Suprapubic skin (tissue), 4 donors: Measurements from ENCODE around the gene EIF4A3. TPM values are rescaled to one million over a fixed set of nuclear protein-coding genes. Genes with fewer than 3 reads are reported as not detected.

Experiments used
- DNase-seq, 2 donors: peaks; one replicate each; pipeline ENCODE4 v3.0.0-alpha.2; 2019; ENCODE audit warnings: low spot score in 2 of 2
- H3K27ac ChIP-seq: fragments of 200-600 bp; sonication (generic); one replicate; pipeline ENCODE4 v1.5.1; 2019
- H3K27me3 ChIP-seq: fragments of 200-600 bp; sonication (generic); one replicate; pipeline ENCODE4 v1.5.1; 2019
- H3K36me3 ChIP-seq: fragments of 200-600 bp; sonication (generic); one replicate; pipeline ENCODE4 v1.5.1; 2019
- H3K4me1 ChIP-seq: fragments of 200-600 bp; sonication (generic); one replicate; pipeline ENCODE4 v1.5.1; 2019
- H3K4me3 ChIP-seq: fragments of 200-600 bp; sonication (generic); one replicate; pipeline ENCODE4 v1.5.1; 2019; ENCODE audit warnings: mild to moderate bottlenecking
- H3K9me3 ChIP-seq: fragments of 200-600 bp; sonication (generic); one replicate; pipeline ENCODE4 v1.5.1; 2019
- CTCF ChIP-seq, 2 donors: fragments of 200-600 bp in 1 of 2; fragments of 450-650 bp in 1 of 2; sonication (generic) in 1 of 2; IDR thresholded peaks; one replicate each; pipeline ENCODE4 v1.5.1; 2016 to 2019; ENCODE audit warnings: antibody characterized with exemption in 2 of 2, mild to moderate bottlenecking in 1 of 2, moderate library complexity in 1 of 2
- EP300 ChIP-seq: sonication (generic); formaldehyde crosslinking; IDR thresholded peaks from one replicate; pipeline ENCODE4 v1.6.1; 2017; ENCODE audit warnings: antibody characterized with exemption
- POLR2A ChIP-seq, 2 donors: fragments of 450-650 bp; IDR thresholded peaks; one replicate each; pipeline ENCODE4 v1.6.1; 2017; ENCODE audit warnings: antibody characterized with exemption in 2 of 2, mild to moderate bottlenecking in 2 of 2, moderate library complexity in 2 of 2
- POLR2AphosphoS5 ChIP-seq, 3 donors: sonication (generic); formaldehyde crosslinking; IDR thresholded peaks; one replicate each; pipeline ENCODE4 v1.6.1; 2017; ENCODE audit warnings: antibody characterized with exemption in 3 of 3
- WGBS: methylation state at CpG from one replicate; pipeline ENCODE4 v1.1.5; 2018; 5-methylcytosine and 5-hydroxymethylcytosine counted together
- total RNA-seq, 4 donors: library from RNA; depleted of rRNA; stranded (reverse); fragments of >200 nt; gene quantifications; one replicate each; pipeline ENCODE4 v1.1.0, GENCODE V29; 2016

Gene EIF4A3
- total RNA-seq, 4 donors from 2014 or later: 59.8 to 69.2 (median 65.7) TPM

DNA sequence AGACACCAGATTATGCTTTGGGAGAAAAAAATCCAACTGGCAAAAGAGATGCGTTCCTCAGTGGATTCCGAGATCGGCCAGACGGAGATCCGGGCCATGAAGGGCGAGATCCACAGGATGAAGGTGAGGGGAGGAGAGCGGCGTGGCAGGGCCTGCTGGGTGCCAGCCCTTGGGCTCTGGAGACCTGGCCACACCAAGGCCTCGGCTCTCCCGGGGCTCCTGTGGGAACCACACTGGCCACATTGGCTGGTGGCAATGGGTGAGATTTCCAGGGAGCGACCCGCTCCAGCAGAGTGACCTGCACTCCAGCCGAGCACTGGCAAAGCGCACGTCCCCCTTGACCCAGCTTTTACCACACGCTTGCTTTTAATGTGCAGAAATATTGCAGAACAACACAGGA is 57.2 kb downstream of the EIF4A3 start:
- Histone ChIP-seq H3K27ac (no peak overlapping the region), H3K4me3 (no peak overlapping the region), H3K4me1 (no peaks in the 10 kb centered on the region), H3K36me3 (no peaks in the 10 kb centered on the region), H3K27me3 (no peaks in the 10 kb centered on the region), H3K9me3 (no peaks in the 10 kb centered on the region)
- TF ChIP-seq EP300 (no peak), POLR2AphosphoS5 (IDR thresholded peaks at IDR 0.05) (no peak), POLR2A (IDR thresholded peaks at IDR 0.05) (no peak), CTCF (IDR thresholded peaks at IDR 0.05) (no peak)
- 97% methylated on average over 16 of the region's 16 CpGs for WGBS
- no peak for DNase-seq

DNA sequence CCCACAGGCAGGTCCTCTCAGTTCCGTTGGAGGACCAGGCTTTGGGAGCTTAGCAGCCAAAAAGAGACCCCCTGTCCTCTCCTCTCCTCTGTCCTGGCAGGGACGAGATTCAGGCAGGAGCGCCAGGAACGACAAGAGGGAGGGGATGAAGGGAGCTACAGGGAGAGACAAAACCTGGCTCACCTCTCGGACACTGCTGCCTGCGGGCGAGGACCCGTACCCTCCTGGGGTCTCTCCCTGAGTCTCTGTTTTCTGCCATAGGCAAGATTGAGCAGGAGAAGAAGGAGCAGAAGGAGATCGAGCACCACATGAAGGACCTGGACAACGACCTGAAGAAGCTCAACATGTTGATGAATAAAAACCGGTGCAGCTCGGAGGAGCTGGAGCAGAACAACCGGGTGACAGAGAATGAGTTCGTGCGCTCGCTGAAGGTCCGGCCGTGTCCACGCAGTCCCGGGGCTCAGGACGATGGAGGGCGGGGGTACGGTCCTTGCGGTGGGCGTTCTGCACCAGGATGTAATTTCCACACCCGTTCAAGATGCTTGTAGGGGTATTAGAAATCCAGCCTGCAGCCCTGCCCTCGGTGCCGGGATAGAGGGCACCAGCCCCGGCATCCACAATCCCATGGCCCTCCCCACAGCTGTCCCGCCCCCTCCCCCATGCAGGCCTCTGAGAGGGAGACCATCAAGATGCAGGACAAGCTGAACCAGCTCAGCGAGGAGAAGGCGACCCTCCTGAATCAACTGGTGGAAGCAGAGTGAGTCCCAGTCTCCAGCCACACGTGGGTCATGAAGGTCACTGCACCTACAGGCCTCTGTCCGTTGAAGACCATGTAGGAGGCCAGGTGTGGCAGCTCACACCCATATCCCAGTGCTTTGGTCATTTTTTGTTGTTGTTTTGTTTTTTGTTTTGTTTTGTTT is 59.3 kb downstream of the EIF4A3 start:
- 87% methylated on average over 28 of the region's 34 CpGs for WGBS
- TF ChIP-seq POLR2A (IDR thresholded peaks at IDR 0.05): no peak
- TF ChIP-seq CTCF (IDR thresholded peaks at IDR 0.05): no peak
- TF ChIP-seq EP300: no peak
- no peak for TF ChIP-seq POLR2AphosphoS5 (IDR thresholded peaks at IDR 0.05)
- Histone ChIP-seq H3K36me3 (no peaks in the 10 kb centered on the region), H3K4me3 (no peak overlapping the region), H3K9me3 (no peaks in the 10 kb centered on the region), H3K4me1 (peaks cover under 1% of the 10 kb centered on the region), H3K27me3 (no peaks in the 10 kb centered on the region), H3K27ac (no peak overlapping the region)
- DNase-seq: no peak

- H3K36me3 ChIP-seq: no peaks in the 10 kb centered on the region
- WGBS: 88% methylated on average over 8 of the region's 11 CpGs
- no peak for DNase-seq
- no peaks in the 10 kb centered on the region for H3K27me3 ChIP-seq
- no peaks in the 10 kb centered on the region for H3K9me3 ChIP-seq
- H3K27ac ChIP-seq: no peak overlapping the region
- peaks cover 4% of the 10 kb centered on the region for H3K4me1 ChIP-seq
- TF ChIP-seq CTCF (IDR thresholded peaks at IDR 0.05) (no peak), EP300 (no peak), POLR2AphosphoS5 (IDR thresholded peaks at IDR 0.05) (no peak), POLR2A (IDR thresholded peaks at IDR 0.05) (no peak)
- H3K4me3 ChIP-seq: no peak overlapping the region
Measured at GRCh38 chr17:80086616-80087015, 60.3 kb downstream of the EIF4A3 start.

DNA sequence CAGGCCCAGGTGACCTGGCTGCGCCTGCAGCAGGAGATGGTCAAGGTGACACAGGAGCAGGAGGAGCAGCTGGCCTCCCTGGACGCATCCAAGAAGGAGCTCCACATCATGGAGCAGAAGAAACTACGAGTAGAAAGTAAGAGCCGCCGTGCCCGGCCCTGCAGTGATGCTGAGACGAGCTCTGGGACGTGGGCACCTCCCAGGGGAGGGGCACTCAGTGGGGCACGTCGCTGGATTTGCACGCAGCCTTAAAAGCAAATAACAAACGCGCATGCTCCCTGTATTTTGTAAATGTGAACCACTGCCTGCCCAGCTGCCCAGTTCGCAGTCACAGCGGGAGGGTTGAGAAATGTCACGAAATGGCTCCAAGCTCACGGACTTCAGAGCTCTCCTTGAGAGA is 60.8 kb downstream of the EIF4A3 start:
- Histone ChIP-seq H3K27ac (no peak overlapping the region), H3K9me3 (no peaks in the 10 kb centered on the region), H3K4me1 (peaks cover 4% of the 10 kb centered on the region), H3K27me3 (no peaks in the 10 kb centered on the region), H3K4me3 (no peak overlapping the region), H3K36me3 (no peaks in the 10 kb centered on the region)
- DNase-seq: no peak
- no peak for TF ChIP-seq EP300
- no peak for TF ChIP-seq CTCF (IDR thresholded peaks at IDR 0.05)
- TF ChIP-seq POLR2A (IDR thresholded peaks at IDR 0.05): no peak
- no peak for TF ChIP-seq POLR2AphosphoS5 (IDR thresholded peaks at IDR 0.05)
- WGBS: 93% methylated on average over 11 of the region's 17 CpGs

DNA sequence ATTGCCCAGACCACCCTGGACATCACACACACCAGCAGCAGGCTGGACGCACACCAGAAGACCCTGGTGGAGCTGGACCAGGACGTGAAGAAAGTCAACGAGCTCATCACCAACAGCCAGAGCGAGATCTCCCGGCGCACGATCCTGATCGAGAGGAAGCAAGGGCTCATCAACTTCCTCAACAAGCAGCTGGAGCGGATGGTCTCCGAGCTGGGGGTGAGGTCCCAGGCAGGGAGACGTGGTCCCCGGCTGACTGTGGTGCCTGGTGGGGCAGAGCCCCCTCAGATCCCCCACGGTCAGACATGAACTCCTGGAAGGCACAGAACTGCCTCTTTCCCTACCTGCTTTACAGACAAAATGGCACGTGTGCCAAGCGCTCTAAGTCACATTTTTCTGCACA is 62.2 kb downstream of the EIF4A3 start:
- no peak overlapping the region for H3K27ac ChIP-seq
- no peaks in the 10 kb centered on the region for H3K9me3 ChIP-seq
- peaks cover 4% of the 10 kb centered on the region for H3K4me1 ChIP-seq
- no peak overlapping the region for H3K4me3 ChIP-seq
- H3K36me3 ChIP-seq: no peaks in the 10 kb centered on the region
- no peaks in the 10 kb centered on the region for H3K27me3 ChIP-seq
- no peak for DNase-seq
- 97% methylated on average over 13 of the region's 15 CpGs for WGBS
- TF ChIP-seq CTCF (IDR thresholded peaks at IDR 0.05): no peak
- no peak for TF ChIP-seq POLR2AphosphoS5 (IDR thresholded peaks at IDR 0.05)
- TF ChIP-seq POLR2A (IDR thresholded peaks at IDR 0.05): no peak
- TF ChIP-seq EP300: no peak
